ENCODE results near the gene ARPC4.

ARPC4 gene

DNA sequence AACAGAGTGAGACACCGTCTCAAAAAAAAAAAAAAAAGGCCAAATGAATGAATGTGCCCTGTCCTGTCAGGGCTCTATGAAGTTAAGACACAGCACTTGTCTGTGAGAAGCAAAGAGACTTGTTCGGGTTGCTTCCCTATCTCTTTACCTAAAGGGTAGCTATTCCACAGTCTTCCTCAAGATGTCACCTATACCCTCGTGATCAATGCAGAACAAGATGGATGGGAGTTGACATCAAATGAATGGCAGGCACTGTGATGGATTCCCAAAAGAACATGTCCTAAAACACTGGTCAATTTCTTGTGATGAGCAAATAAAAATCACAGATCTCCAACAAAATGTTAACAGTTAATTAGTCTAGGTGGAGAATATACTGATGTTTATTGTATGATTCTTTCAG is 10.1 kb upstream of the ARPC4 start:
- Histone ChIP-seq H3K36me3 (ENCODE audit: control insufficient read depth, insufficient read depth, low read length, severe bottlenecking) (peaks cover 36% of the 10 kb centered on the region), H3K4me1 (ENCODE audit: control insufficient read depth, insufficient read depth, low read length) (peaks cover 23% of the 10 kb centered on the region), H3K9me3 (ENCODE audit: control insufficient read depth, low read length) (no peaks in the 10 kb centered on the region), H3K9ac (ENCODE audit: low read length) (no peak overlapping the region), H3K4me3 (ENCODE audit: low read length) (no peak overlapping the region), H3K27me3 (replicated peaks; ENCODE audit: control insufficient read depth, insufficient read depth, low read length) (no peaks in the 10 kb centered on the region)
- no peak for DNase-seq (ENCODE audit: low read depth)

GRCh38 chr3:9783954-9784353 is 8.9 kb upstream of the ARPC4 start:
- H3K4me1 ChIP-seq (ENCODE audit: control insufficient read depth, insufficient read depth, low read length), result peaks cover 11% of the 10 kb centered on the region
- H3K9ac ChIP-seq (ENCODE audit: low read length), result no peak overlapping the region

GRCh38 chr3:9784965-9785364 is 7.9 kb upstream of the ARPC4 start:
- Histone ChIP-seq H3K27me3 (replicated peaks; ENCODE audit: control insufficient read depth, insufficient read depth, low read length) (no peaks in the 10 kb centered on the region), H3K36me3 (ENCODE audit: control insufficient read depth, insufficient read depth, low read length, severe bottlenecking) (peaks cover 49% of the 10 kb centered on the region), H3K4me3 (ENCODE audit: low read length) (no peak overlapping the region)

More at GRCh38 chr3:9783954-9784353, 8.9 kb upstream of the ARPC4 start:
- Histone ChIP-seq H3K9me3 (ENCODE audit: control insufficient read depth, low read length) (no peaks in the 10 kb centered on the region), H3K36me3 (ENCODE audit: control insufficient read depth, insufficient read depth, low read length, severe bottlenecking) (peaks cover 39% of the 10 kb centered on the region), H3K4me3 (ENCODE audit: low read length) (no peak overlapping the region), H3K27me3 (replicated peaks; ENCODE audit: control insufficient read depth, insufficient read depth, low read length) (no peaks in the 10 kb centered on the region)
- no peak for DNase-seq (ENCODE audit: low read depth)

GRCh38 chr3:9785602-9786001 is 7.3 kb upstream of the ARPC4 start:
- peaks cover 51% of the 10 kb centered on the region for H3K36me3 ChIP-seq (ENCODE audit: control insufficient read depth, insufficient read depth, low read length, severe bottlenecking)

More at GRCh38 chr3:9784965-9785364, 7.9 kb upstream of the ARPC4 start:
- peak; percentile 52 for DNase-seq (ENCODE audit: low read depth)
- Histone ChIP-seq H3K9me3 (ENCODE audit: control insufficient read depth, low read length) (no peaks in the 10 kb centered on the region), H3K4me1 (ENCODE audit: control insufficient read depth, insufficient read depth, low read length) (peaks cover 10% of the 10 kb centered on the region), H3K9ac (ENCODE audit: low read length) (no peak overlapping the region)

DNA sequence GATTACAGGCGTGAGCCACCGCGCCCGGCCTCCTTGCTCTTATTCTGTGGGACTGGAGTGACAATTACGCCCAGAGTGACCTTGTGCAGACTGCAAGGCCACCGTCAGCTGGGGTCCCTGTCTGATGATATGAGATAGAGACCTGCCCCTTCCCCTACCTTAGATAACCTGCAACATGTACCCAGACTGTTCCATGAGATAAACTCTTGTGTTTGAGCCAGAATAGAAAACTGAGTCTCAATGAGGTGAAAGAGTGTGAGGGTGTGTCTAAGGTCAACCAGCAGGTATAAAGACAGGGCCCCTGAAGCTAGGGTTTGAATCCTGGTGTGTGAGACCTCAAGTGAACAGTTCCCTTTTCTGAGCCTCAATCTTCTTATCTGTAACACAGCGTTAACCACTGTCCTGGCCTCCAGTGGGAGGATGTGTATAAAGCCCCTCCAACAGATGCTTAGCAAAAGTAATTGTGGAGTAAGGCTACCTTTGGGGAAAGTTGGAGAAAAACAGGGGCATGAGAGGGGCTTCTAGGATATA is 6.6 kb upstream of the ARPC4 start:
- peaks cover 10% of the 10 kb centered on the region for H3K4me1 ChIP-seq (ENCODE audit: control insufficient read depth, insufficient read depth, low read length)
- no peak overlapping the region for H3K9ac ChIP-seq (ENCODE audit: low read length)
- peaks cover 48% of the 10 kb centered on the region for H3K36me3 ChIP-seq (ENCODE audit: control insufficient read depth, insufficient read depth, low read length, severe bottlenecking)
- DNase-seq (ENCODE audit: low read depth), result no peak
- H3K9me3 ChIP-seq (ENCODE audit: control insufficient read depth, low read length), result no peaks in the 10 kb centered on the region
- no peak overlapping the region for H3K4me3 ChIP-seq (ENCODE audit: low read length)
- no peaks in the 10 kb centered on the region for H3K27me3 ChIP-seq (replicated peaks; ENCODE audit: control insufficient read depth, insufficient read depth, low read length)

More at GRCh38 chr3:9785602-9786001, 7.3 kb upstream of the ARPC4 start:
- Histone ChIP-seq H3K9me3 (ENCODE audit: control insufficient read depth, low read length) (no peaks in the 10 kb centered on the region), H3K9ac (ENCODE audit: low read length) (no peak overlapping the region), H3K27me3 (replicated peaks; ENCODE audit: control insufficient read depth, insufficient read depth, low read length) (no peaks in the 10 kb centered on the region), H3K4me3 (ENCODE audit: low read length) (no peak overlapping the region), H3K4me1 (ENCODE audit: control insufficient read depth, insufficient read depth, low read length) (peaks cover 10% of the 10 kb centered on the region)
- DNase-seq (ENCODE audit: low read depth), result no peak

GRCh38 chr3:9786825-9787669 is 5.8 kb upstream of the ARPC4 start:
- H3K4me1 ChIP-seq (ENCODE audit: control insufficient read depth, insufficient read depth, low read length), result peaks cover 18% of the 10 kb centered on the region
- no peak for DNase-seq (ENCODE audit: low read depth)
- no peaks in the 10 kb centered on the region for H3K27me3 ChIP-seq (replicated peaks; ENCODE audit: control insufficient read depth, insufficient read depth, low read length)
- H3K36me3 ChIP-seq (ENCODE audit: control insufficient read depth, insufficient read depth, low read length, severe bottlenecking), result peaks cover 45% of the 10 kb centered on the region
- no peak overlapping the region for H3K9ac ChIP-seq (ENCODE audit: low read length)
- H3K4me3 ChIP-seq (ENCODE audit: low read length), result no peak overlapping the region
- H3K9me3 ChIP-seq (ENCODE audit: control insufficient read depth, low read length), result no peaks in the 10 kb centered on the region

GRCh38 chr3:9787714-9788113 is 5.2 kb upstream of the ARPC4 start:
- Histone ChIP-seq H3K27me3 (replicated peaks; ENCODE audit: control insufficient read depth, insufficient read depth, low read length) (no peaks in the 10 kb centered on the region), H3K4me1 (ENCODE audit: control insufficient read depth, insufficient read depth, low read length) (peaks cover 18% of the 10 kb centered on the region), H3K9me3 (ENCODE audit: control insufficient read depth, low read length) (no peaks in the 10 kb centered on the region), H3K9ac (ENCODE audit: low read length) (no peak overlapping the region), H3K36me3 (ENCODE audit: control insufficient read depth, insufficient read depth, low read length, severe bottlenecking) (peaks cover 38% of the 10 kb centered on the region), H3K4me3 (ENCODE audit: low read length) (no peak overlapping the region)
- DNase-seq (ENCODE audit: low read depth), result no peak

DNA sequence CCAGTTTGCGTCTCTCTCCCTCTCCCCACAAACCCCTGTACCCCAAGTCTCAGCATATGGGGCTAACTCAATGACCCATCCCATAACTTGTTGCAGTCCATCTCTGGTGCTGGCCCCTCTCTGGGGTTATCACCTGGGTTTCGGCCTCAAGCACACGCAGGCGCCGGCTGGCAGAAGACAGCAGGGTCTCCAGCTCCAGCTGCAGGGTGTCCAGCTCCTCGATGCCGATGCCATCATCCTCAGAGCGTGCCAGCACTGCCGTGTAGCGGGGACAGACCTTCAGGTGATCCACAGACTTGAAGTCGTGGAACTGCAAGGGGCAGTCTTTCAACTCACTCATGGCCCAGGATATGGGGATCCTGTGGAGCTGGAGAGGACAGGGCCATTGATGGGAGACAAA is 1.8 kb upstream of the ARPC4 start:
- Histone ChIP-seq H3K4me3 (ENCODE audit: low read length) (no peak overlapping the region), H3K36me3 (ENCODE audit: control insufficient read depth, insufficient read depth, low read length, severe bottlenecking) (peaks cover 32% of the 10 kb centered on the region), H3K9ac (ENCODE audit: low read length) (peak overlapping the region; percentile 99), H3K9me3 (ENCODE audit: control insufficient read depth, low read length) (no peaks in the 10 kb centered on the region), H3K4me1 (ENCODE audit: control insufficient read depth, insufficient read depth, low read length) (peaks cover 14% of the 10 kb centered on the region), H3K27me3 (replicated peaks; ENCODE audit: control insufficient read depth, insufficient read depth, low read length) (no peaks in the 10 kb centered on the region)
- DNase-seq (ENCODE audit: low read depth), result no peak

- DNase-seq (ENCODE audit: low read depth), result no peak
- H3K4me3 ChIP-seq (ENCODE audit: low read length), result peak overlapping the region; percentile 96
- H3K27me3 ChIP-seq (replicated peaks; ENCODE audit: control insufficient read depth, insufficient read depth, low read length), result no peaks in the 10 kb centered on the region
- peak overlapping the region; percentile 99 for H3K9ac ChIP-seq (ENCODE audit: low read length)
- peaks cover 25% of the 10 kb centered on the region for H3K36me3 ChIP-seq (ENCODE audit: control insufficient read depth, insufficient read depth, low read length, severe bottlenecking)
- no peaks in the 10 kb centered on the region for H3K9me3 ChIP-seq (ENCODE audit: control insufficient read depth, low read length)
- H3K4me1 ChIP-seq (ENCODE audit: control insufficient read depth, insufficient read depth, low read length), result peaks cover 14% of the 10 kb centered on the region
These were observed 985 bp upstream of the ARPC4 start for GRCh38 chr3:9791790-9792404.

GRCh38 chr3:9793161-9793781 is 389 bp downstream of the ARPC4 start:
- H3K9me3 ChIP-seq (ENCODE audit: control insufficient read depth, low read length), result no peaks in the 10 kb centered on the region
- H3K27me3 ChIP-seq (replicated peaks; ENCODE audit: control insufficient read depth, insufficient read depth, low read length), result no peaks in the 10 kb centered on the region
- peaks cover 31% of the 10 kb centered on the region for H3K36me3 ChIP-seq (ENCODE audit: control insufficient read depth, insufficient read depth, low read length, severe bottlenecking)
- H3K9ac ChIP-seq (ENCODE audit: low read length), result peak overlapping the region; percentile 99
- peak overlapping the region; percentile 96 for H3K4me3 ChIP-seq (ENCODE audit: low read length)
- H3K4me1 ChIP-seq (ENCODE audit: control insufficient read depth, insufficient read depth, low read length), result peaks cover 14% of the 10 kb centered on the region
- peak; percentile 73 for DNase-seq (ENCODE audit: low read depth)

DNA sequence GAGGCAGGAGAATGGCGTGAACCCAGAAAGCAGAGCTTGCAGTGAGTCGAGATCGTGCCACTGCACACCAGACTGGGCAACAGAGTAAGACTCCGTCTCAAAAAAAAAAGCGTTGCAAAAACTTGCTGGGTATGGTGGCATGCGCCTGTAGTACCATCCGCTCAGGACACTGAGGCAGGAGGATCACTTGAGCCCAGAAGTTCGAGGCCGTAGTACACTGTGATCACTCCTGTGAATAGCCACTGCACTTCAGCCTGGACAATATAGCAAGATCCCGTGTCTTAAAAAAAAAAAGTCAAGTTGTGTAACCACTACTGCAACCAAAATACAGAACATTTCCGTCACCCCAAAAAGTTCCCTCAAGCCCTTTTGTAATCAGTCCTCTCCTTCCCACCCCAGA is 1.5 kb downstream of the ARPC4 start:
- no peak for DNase-seq (ENCODE audit: low read depth)
- H3K9ac ChIP-seq (ENCODE audit: low read length), result no peak overlapping the region
- no peaks in the 10 kb centered on the region for H3K27me3 ChIP-seq (replicated peaks; ENCODE audit: control insufficient read depth, insufficient read depth, low read length)
- peak overlapping the region; percentile 96 for H3K4me3 ChIP-seq (ENCODE audit: low read length)
- no peaks in the 10 kb centered on the region for H3K9me3 ChIP-seq (ENCODE audit: control insufficient read depth, low read length)
- H3K36me3 ChIP-seq (ENCODE audit: control insufficient read depth, insufficient read depth, low read length, severe bottlenecking), result peaks cover 37% of the 10 kb centered on the region
- H3K4me1 ChIP-seq (ENCODE audit: control insufficient read depth, insufficient read depth, low read length), result peaks cover 14% of the 10 kb centered on the region

Data from adipocyte (in vitro differentiated cells).